ENCODE measurements around the gene KCTD17.
A peak's percentile ranks its signal among the peaks of the same experiment; 100 is the strongest.

The KCTD17 gene

DNA sequence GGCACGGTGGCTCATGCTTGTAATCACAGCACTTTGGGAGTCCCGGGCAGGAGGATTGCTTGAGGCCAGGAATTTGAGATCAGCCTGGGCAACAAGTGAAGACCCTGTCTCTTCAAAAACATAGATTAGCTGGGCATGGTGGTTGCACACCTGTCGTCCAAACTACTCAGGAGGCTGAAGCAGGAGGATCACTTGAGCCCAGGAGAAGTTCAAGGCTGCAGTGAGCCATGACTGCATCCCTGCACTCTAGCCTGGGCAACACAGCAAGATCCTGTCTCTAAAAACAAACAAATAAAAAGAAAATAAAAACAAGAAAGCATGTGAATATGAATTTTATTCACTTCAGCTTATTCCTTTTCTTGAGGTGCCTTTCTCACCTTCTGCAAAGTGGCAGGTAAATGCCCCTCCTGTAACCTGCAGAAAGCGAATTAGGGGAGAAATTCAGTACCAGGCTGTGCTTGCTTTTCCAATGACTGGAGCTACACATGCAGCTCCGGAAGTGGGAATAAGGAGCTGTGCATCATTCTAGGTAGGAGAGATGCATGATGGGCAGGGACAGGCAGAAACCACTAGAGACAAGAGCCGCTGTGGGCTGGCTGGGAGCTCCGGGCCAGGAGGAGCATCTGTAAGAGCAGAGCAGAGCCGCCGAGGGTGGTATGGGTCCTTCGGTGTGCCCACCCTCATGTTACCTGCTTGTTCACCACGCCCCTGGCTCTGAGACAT, 14.7 kb upstream of the KCTD17 start:
- no peak overlapping the region for H3K27ac ChIP-seq
- DNase-seq (ENCODE audit: low read depth, low spot score) = no peak

DNA sequence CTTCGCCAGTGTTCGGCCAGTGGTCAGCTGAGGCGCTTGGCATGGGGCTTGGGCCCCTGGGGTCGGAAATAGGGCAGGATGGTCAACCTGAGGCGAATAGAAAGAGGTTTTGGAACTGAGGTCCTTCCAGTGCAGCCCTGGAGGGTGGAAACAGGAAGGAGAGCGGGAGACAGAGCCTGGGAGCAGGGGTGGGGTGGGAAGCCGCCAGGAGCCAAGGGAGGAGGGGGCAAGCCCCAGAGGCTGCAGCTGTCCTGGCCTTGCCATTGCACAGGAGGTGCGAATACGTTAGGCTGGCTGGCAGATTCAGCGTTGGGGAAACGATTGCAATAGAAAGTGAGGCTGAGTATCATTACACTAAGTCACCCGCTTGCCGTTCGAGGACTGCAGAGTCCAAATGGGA, 13.9 kb upstream of the KCTD17 start:
- no peak for DNase-seq (ENCODE audit: low read depth, low spot score)
- H3K27ac ChIP-seq = no peak overlapping the region

DNA sequence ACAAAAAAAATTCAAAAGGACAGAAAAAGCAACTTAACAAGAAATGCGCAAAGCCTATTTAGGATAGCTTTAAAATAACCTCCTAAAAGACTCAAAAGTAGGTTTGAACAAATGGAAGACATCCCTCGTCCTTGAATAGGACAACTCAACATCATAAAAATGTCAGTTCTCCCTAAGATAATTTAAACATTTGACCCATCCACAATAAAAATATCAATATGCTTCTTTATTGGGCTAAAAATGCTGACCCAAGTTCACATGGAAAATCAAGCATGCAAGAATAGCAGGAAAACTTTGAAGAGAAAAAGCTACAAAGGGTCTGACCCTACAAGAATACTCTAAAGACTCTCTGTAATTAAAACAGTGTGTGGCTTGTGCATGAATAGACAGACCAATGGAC, 12.1 kb upstream of the KCTD17 start:
- H3K27ac ChIP-seq = no peak overlapping the region

DNA sequence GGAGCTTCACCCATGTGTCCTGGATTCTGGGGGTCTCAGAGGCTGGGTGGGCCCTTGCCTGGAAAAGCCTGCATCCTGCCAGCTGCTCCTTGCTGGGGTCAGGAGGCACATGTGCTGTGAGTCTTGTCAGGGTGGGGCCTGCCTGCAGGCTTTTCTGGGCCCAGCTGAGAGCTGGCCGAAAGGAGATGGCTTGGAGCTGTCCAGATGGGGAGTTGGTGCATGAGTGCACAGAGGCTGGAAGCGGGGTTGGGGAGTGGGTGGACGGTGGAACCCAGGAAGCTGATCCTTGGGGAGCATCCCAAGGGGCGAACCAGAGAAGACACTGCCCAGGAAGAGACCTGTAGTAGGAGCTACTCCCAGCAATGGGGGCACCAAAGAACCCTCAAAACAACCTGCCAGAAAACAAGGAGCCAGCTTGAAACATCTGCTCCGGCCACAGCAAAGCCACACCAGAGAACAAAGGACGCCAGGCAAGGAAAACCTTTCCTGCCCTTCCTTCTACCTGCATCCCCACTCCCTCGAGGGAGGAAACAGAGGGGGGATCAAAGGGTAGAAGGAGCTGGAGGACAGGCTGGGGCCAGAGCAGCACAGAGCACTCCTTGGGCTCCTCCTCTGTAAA, 8.2 kb upstream of the KCTD17 start:
- DNase-seq (ENCODE audit: low read depth, low spot score) = no peak
- H3K27ac ChIP-seq = no peak overlapping the region

More for the DNA sequence above, 12.1 kb upstream of the KCTD17 start:
- DNase-seq (ENCODE audit: low read depth, low spot score) = no peak

DNA sequence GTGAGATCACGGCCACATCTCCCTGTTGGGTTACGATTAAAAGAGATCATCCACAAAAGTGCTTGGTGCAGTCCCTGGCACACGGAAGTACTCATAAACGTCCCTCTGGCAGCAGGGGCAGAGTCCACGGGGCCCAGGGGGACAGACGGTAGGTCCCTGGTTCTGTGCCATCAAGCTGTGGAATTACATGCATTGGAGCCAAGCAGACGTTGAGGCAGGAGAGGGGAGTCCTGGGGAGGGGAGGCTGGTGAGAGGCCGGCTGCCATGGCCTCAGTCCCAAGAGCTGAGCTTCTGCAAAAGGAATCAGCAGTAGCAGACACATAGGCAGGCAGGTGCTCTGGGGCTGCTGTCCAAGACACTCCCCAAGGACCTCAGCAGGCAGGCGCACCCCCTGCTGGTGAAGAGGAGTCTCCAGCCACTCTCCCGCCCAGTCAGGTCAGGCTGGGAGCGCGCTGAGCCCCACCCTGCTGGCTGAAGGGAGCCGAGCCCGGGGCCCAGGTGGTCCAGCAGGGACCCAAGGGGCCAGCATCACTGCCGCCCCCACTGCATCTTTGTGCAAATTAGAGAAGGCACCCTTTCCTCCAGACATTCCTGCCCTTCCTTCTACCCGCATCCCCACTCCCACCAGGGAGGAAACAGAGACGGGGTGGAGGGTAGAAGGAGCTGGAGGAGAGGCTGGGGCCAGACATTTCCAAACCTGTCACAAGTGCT, 7.6 kb upstream of the KCTD17 start:
- DNase-seq (ENCODE audit: low read depth, low spot score) = peak; percentile 34
- H3K27ac ChIP-seq = peak overlapping the region; percentile 37

DNA sequence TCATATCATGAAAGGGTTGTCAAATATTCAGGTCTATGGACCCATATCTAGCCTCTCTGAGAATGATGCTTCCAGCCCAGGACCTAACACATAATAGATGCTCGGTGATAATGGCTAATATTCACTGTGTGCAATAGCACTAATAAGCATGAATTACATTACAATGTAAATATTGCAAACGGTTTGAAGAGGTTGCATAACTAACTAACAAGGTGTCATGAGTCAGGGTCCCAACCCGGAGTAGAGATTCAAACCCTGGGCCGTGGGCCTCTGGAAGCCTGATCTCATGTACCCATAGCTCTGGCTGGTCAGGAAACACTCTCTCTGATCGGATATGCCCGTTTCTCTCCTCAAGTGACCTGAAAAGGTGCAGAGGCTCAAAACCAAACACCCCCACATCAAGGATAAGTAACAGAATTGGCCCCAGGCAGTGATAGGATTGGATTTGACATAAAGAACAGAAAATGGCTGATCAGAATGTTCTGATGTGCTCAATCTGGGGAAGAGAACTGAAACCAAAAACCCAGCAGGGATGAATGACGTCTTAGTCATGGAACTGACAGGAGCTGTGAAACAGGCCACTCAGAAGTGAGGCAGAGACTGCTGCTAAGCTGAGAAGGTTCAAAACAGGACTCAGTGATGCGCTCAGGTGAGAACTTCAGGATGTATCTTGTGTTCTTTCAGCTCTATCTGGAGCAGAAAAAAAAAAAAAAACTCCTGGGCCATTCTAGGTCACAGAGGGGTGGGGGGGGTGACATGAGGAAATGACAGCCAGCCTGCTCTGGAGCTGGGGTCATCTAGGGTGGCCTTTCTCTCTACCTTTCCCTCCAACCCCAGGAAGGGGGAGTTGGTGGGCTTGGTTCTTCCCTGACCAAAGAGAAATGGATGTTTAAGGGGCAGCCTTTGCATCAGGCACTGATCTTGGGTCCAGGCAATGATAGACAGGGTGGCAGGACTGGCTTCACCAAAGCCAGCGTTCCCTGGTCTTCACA, 6.6 kb upstream of the KCTD17 start:
- H3K27ac ChIP-seq = peak overlapping the region; percentile 37
- peak; percentile 14 for DNase-seq (ENCODE audit: low read depth, low spot score)

DNA sequence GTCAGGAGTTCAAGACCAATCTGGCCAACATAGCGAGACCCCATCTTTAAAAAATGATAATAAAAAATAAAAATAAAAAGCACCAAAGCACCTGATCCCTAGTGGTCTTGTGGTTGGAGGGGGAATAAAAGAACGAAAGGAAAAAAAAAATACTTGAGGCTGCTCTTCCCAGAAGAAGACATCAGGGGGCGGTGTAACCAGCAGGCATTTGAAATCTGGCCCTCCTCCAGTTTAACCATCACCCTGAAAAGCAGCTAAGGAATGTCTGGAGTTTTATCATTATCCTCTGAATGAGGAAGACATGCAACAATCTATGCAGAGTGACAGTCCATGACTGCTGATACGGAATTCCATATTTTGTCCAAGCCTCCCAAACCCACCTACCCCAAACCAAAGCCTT, 5.6 kb upstream of the KCTD17 start:
- no peak overlapping the region for H3K27ac ChIP-seq
- DNase-seq (ENCODE audit: low read depth, low spot score) = no peak

DNA sequence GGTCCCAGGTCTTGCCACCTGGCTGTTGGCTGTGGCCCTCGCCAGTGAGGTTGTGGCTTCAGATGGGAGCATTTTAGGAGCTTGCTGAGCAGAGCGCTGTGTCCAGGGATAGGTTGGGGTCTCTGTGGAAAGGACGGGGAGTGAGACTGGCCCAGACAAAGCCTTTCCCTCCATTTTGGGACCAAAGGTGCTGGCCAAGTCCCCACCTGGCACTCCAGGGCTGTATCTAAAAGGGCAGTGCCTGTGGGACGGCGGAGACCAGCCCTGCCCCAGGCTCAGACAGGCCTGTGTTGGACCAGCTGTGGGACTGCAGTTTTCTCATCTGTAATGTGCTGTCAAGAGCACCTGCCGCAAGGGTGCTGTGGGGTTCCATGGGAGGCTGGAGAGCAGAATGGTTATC, 5.0 kb upstream of the KCTD17 start:
- H3K27ac ChIP-seq = no peak overlapping the region
- DNase-seq (ENCODE audit: low read depth, low spot score) = no peak

DNA sequence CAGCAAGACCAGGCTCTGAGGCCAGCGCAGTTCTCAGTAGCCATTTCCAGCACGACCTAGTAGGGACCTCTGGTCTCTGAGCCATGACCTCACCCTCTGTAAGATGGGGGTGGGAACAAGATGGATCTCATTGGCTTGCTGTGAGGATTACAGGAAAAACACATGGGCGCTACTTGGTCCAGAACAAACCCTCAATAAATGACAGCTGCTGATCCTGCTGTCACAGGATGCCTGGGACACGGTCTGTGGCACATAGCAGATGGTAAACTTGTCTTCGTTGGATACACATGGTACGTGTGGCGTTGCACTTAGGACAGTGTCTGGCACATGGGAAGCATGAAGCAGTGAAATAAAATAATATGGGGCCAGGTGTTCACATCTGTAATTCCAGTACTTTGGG, 4.5 kb upstream of the KCTD17 start:
- no peak overlapping the region for H3K27ac ChIP-seq
- DNase-seq (ENCODE audit: low read depth, low spot score) = no peak

DNA sequence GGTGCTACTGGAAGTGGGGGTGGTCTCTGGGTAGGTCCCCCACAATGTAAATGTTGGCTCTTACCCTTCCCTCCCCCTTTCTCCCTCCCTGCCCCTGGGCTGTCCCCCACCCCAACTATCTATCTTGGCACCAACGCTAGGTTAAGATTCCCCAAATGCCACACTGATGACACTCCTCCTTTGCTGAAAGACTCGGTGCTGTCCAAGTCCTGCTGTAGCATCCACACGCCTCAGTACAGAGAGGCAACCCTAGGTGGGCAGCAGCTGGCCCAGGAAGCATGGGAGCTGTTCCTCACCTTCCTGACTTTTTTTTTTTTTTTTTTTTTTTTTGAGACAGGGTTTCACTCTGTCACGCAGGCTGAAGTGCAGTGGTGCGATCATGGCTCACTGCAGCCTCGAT, 3.4 kb upstream of the KCTD17 start:
- DNase-seq (ENCODE audit: low read depth, low spot score) = no peak

DNA sequence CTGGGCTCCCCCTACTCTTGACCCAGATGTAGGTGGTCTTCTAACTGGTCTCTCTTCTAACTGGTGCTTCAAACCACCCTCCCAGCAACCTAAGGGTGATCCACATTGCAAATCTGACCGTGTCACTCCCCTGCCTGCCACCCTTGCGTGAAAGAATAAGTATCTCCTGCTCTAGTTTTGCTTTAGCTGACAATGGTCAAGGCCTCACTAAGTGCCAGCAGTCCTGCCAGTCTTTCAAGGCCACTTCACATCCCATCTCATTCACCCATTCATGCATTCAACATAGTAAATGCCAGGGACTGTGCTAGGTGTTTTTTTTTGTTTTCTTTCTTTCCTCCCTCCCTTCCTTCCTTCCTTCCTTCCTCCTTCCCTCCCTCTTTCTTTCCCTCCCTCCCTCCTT, 2.3 kb upstream of the KCTD17 start:
- no peak for DNase-seq (ENCODE audit: low read depth, low spot score)
- H3K27ac ChIP-seq = no peak overlapping the region

More for the DNA sequence above, 3.4 kb upstream of the KCTD17 start:
- H3K27ac ChIP-seq = no peak overlapping the region

DNA sequence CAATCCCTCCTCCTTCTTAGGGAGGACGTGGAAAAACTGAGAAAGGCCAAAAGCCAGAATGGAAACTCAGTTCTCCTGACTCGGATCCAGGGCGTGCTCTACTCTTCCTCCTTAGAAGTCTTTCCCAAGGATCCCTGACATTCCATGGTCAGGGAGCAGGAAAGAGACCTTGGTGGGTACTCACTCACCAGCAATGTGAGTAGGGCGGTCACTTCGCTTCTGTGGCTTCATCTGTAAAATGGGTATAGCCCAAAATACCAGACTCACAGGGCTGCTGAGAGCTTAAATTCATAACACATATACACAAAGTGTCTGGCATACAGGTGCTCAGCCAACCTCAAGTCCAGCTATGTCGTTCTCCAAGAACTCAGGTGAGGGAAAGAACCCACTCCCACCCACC, 629 bp upstream of the KCTD17 start:
- DNase-seq (ENCODE audit: low read depth, low spot score) = no peak
- H3K27ac ChIP-seq = no peak overlapping the region

DNA sequence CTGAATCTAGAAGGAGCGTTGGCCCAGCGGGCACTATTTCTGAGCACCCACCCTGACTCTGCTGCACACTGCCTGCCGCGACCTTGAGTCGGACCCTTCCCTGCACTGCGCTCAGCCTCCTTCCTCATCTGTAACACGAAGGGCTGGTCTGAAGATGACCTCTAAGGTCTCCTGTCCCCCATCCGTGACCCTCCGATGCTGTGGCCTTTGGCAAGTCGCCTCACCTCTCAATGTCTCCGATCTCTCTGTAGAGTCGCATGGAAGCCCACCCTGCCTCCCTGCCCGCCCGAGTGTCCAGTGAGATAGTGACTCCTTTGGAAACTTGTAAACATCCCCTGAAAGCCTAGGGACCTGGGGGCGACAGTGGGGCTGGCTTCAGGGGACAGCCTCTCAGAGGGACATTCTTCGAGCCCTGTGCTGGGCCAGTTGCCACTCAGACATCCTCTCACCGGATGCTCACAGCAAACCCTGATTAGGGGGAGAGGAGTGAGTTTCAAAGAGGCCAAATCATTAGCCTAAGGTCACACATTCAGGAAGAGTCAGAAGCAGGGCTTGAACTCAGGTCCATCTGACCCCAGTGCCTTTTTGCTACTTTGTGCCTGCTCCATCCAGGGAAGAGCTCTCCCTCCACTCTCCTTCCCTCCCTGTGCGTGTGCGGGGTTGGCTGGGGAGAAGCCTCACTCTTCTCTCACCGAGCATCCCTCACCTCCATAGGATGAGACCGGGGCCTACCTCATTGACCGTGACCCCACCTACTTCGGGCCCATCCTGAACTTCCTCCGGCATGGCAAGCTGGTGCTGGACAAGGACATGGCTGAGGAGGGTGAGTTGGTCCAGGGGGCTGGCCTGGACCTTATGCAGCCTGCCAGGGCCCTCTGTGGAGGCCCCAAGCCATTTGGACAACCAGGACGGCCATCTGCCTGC, 1.1 kb downstream of the KCTD17 start:
- DNase-seq (ENCODE audit: low read depth, low spot score) = no peak
- H3K27ac ChIP-seq = no peak overlapping the region

DNA sequence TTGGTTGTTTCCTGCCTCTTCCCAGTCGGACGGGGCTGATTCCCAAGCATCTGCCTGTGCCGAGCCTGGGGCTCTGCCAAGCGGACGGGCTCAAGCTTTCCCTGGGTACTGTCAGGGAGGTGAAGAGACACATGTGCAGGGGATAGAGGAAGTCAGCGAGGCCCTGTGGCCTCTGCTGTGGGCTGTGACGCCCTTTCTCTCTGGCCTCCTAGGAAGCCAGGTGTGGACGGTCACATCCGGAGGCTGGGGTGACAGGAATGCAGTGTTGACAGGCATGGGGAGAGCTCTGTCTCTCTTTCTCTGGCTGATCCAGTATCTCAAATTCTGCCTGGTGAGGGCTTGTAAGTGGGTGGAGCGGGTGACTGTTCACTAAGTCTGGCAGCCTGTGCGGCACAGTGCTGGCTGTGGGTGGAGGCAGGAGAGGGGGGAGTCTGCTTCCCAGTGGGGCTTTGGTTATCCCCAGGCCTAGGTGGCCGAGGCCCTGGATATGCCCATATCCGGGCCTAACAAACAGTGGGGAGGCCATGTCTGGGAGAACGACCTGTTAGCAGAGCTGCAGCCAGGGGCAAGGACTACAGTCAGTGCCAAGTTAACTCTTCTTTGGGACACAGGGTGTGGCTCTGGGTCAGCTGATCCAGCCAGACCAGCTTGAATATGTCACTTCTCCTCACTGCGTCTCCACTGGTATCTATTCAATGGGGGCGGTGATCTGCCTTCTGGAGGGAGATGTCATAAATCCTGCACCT, 1.9 kb downstream of the KCTD17 start:
- H3K27ac ChIP-seq = no peak overlapping the region

DNA sequence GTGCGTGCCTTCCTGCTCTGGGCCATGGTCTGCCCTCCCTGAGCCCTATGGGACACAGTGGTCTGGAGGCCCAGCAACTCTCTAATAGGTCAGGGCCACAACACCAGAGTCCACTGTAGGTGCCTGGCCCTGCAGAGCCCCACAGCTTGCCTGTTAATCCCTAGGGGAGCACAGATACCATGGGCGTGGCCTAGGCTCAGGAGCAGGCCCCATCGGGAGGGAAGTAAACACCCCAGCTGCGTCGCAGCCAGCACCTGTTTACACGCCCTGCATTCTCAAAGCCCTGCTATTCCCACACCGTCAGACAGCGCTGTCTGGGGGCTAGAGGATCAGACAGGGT, 2.5 kb downstream of the KCTD17 start:
- no peak overlapping the region for H3K27ac ChIP-seq
- no peak for DNase-seq (ENCODE audit: low read depth, low spot score)

More for the DNA sequence above, 1.9 kb downstream of the KCTD17 start:
- no peak for DNase-seq (ENCODE audit: low read depth, low spot score)

DNA sequence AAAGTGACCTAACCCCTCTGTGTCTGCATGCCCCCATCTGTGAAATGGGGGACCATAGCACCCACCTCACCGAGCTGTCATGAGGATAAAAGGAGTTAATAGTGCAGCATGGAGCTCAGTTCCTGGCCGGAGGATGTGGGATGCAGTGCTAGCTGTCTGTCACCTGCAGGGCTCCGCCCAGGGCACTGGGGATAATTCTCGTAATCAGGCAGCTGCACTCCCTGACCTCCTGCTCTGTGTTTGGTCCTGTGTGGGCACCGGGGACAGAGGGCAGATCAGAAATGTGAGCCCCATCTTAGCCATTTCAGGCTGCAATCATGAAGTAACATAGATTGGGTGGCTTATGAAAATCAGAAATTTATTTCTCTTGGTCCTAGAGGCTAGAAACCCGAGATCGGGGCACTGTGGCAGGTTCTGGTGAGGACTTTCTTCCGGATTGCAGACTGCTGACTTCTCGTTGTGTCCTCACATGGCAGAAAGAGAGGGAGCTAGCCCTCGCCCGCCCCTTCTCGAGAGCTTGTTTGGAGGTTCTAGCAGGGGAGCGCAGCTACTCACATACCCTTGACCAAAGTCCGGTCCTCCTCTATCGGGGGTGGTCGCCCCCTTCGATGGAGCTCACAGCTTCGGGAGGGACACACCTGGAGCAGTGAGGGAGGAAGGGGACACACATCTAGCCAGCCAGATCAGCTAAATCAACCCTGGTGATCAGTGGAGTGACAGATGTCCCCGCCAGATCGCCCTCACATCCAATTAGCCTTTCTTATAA, 3.2 kb downstream of the KCTD17 start:
- no peak for DNase-seq (ENCODE audit: low read depth, low spot score)
- no peak overlapping the region for H3K27ac ChIP-seq

DNA sequence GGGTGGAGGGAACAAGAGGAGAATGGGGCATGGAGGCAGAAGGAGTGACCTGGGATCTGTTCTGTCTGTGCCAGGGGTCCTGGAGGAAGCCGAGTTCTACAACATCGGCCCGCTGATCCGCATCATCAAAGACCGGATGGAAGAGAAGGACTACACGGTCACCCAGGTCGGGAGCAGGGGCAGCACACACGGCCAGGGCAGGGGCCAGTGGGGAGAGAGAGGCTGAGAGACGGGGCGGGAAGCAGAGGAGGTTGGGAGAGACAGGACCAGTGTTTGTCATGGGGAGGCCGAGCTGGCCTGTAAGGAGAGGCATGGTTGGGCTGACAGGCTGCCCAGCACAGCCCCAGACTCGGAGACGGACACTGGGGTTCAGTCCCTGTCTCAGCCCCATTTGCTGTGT, 4.7 kb downstream of the KCTD17 start:
- DNase-seq (ENCODE audit: low read depth, low spot score) = no peak
- H3K27ac ChIP-seq = no peak overlapping the region

DNA sequence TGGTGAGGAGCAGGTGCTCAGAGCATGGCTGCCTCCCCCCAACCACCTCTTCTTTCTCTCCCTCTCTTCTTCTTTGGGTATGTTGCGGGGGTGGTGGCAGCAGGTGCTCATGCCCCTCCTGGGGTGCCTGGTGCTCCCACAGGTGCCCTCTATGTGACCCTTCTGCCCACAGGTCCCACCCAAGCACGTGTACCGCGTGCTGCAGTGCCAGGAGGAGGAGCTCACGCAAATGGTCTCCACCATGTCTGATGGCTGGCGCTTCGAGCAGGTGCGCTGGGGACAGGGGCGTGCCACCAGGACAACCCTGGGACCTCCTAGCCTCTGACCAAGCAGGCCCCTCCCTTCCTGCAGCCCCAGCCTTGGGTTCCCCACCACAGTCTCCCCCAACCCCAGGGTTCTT, 5.7 kb downstream of the KCTD17 start:
- H3K27ac ChIP-seq = no peak overlapping the region
- DNase-seq (ENCODE audit: low read depth, low spot score) = no peak
